Skeletal muscle cell (primary cell): Measurements from ENCODE around the gene FRYL.
A peak's percentile ranks its signal among the peaks of the same experiment; 100 is the strongest.

Experiments used
- DNase-seq: peaks from one replicate; pipeline ENCODE4 v3.0.0-alpha.2; 2010; ENCODE audit warnings: low read depth
- H3K4me3 ChIP-seq: 2 replicates; pipeline ENCODE4 v1.5.1; 2011; ENCODE audit warnings: low read depth, mild to moderate bottlenecking, control low read depth, low read length, moderate library complexity

The FRYL gene

GRCh38 chr4:48526406-48526805, 253.7 kb downstream of the FRYL start:
- DNase-seq = no peak
- no peak overlapping the region for H3K4me3 ChIP-seq

DNA sequence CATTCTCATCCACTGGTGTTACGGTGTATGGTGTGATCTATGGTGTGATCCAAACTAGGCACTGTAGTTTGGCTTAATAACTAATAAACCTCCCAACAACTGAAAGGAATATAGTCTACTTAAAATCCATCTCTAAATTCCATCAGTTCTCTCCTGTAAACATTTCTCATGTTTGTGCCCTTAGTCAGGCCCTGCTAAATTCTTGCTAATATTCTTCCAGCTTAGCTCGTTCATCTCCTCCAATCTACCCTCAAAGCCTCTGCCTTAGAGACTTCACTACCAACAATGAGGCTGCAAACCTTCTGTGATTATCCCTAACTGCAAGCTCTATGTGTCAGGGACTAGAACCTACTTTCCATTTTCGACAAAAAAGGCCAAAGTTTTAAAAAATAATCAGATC, 261.9 kb downstream of the FRYL start:
- DNase-seq = no peak
- no peak overlapping the region for H3K4me3 ChIP-seq

GRCh38 chr4:48509543-48509942, 270.5 kb downstream of the FRYL start:
- no peak overlapping the region for H3K4me3 ChIP-seq
- no peak for DNase-seq

DNA sequence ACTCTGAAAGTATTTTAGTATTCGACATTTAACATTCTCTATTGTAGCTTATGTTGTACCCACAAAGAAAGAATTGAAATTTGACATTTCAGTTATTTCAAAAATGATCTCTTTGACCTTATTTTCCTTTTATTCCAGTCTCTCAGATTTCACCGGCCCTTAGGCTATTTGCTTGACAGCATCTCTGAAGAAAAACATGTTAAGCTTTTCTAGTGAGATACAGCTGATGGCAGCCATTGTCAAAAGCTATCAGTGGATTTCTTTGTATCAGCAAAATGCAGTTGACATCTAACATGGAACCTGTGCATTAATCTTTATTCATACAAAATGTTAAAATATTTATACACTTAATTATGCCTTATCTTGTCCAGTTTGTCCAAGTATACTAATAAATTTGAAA, 273.4 kb downstream of the FRYL start:
- no peak for DNase-seq
- H3K4me3 ChIP-seq = no peak overlapping the region

GRCh38 chr4:48504352-48504751, 275.7 kb downstream of the FRYL start:
- H3K4me3 ChIP-seq = no peak overlapping the region
- no peak for DNase-seq

- H3K4me3 ChIP-seq = no peak overlapping the region
Measured at GRCh38 chr4:48504026-48504330, 276.1 kb downstream of the FRYL start.

GRCh38 chr4:48503233-48504025, 276.6 kb downstream of the FRYL start:
- no peak overlapping the region for H3K4me3 ChIP-seq
- DNase-seq = no peak

More at GRCh38 chr4:48504026-48504330, 276.1 kb downstream of the FRYL start:
- no peak for DNase-seq

GRCh38 chr4:48499551-48500066, 280.5 kb downstream of the FRYL start:
- DNase-seq = no peak
- no peak overlapping the region for H3K4me3 ChIP-seq

- H3K4me3 ChIP-seq = no peak overlapping the region
- DNase-seq = no peak
Measured at GRCh38 chr4:48498895-48499294, 281.2 kb downstream of the FRYL start.

DNA sequence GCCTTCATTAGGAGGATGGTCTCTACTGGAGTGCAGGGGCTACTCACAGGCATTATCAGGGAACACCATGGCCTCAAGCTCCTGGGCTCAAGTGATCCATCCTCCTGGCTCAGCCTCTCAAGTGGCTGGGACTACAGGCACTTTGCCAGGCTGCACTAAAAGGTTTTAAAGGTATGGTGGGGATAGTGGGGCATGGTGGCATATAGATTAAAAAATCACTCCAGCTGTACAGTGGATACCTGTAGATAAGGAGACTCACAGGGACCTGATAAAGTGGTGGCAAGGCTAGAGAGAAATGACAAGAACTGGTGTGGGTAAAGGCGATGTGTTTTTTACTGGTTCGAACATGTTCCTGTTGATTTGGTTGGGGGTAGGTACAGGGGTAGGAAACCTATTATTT, 284.1 kb downstream of the FRYL start:
- no peak overlapping the region for H3K4me3 ChIP-seq
- no peak for DNase-seq

DNA sequence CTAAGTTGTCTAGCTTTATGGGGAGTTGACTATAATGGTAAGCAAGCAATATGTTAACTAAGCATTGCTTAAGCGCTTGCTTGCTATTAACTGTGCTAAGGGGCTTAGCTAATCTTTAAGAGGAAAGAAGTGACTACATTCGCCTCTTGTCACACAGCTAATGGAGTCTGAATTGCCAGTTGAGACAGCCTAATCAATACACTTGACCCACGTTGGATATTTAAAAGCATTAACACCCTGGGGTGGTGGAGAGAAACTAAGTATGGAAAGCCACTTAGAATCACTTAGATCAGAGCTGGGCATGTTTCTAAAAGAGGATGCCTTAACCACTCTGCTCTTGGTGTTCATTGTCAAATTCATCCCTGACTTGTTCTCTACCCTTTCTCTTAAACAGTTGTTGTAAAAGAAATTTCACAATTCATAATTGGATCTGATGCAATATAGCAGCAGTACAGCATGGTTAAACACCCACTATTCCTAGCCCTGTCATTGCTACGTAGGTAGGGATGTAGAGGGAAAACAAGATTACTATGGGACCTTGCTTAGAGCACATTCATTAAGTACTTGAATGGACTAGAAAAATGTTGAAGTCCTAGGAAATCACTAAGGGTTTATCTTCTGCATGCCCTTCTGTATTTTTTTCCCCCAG, 286.5 kb downstream of the FRYL start:
- no peak for DNase-seq
- no peak overlapping the region for H3K4me3 ChIP-seq

GRCh38 chr4:48491514-48492176, 288.4 kb downstream of the FRYL start:
- no peak for DNase-seq
- H3K4me3 ChIP-seq = no peak overlapping the region

- no peak for DNase-seq
- H3K4me3 ChIP-seq = no peak overlapping the region
Measured at GRCh38 chr4:48490680-48491513, 289.2 kb downstream of the FRYL start.

- DNase-seq = no peak
- H3K4me3 ChIP-seq = peak within 1 kb of the TSS; percentile 25
Measured at GRCh38 chr4:48490012-48490679, 289.9 kb downstream of the FRYL start, which contains the start of gene ZAR1. TSS of gene ZAR1 (plus strand) at chr4:48490252. CDS start at chr4:48490292, 40 bp downstream.

GRCh38 chr4:48489683-48490011, 290.4 kb downstream of the FRYL start:
- H3K4me3 ChIP-seq = no peak overlapping the region
- no peak for DNase-seq

GRCh38 chr4:48484494-48485168, 295.4 kb downstream of the FRYL start:
- H3K4me3 ChIP-seq = no peak overlapping the region
- DNase-seq = no peak

DNA sequence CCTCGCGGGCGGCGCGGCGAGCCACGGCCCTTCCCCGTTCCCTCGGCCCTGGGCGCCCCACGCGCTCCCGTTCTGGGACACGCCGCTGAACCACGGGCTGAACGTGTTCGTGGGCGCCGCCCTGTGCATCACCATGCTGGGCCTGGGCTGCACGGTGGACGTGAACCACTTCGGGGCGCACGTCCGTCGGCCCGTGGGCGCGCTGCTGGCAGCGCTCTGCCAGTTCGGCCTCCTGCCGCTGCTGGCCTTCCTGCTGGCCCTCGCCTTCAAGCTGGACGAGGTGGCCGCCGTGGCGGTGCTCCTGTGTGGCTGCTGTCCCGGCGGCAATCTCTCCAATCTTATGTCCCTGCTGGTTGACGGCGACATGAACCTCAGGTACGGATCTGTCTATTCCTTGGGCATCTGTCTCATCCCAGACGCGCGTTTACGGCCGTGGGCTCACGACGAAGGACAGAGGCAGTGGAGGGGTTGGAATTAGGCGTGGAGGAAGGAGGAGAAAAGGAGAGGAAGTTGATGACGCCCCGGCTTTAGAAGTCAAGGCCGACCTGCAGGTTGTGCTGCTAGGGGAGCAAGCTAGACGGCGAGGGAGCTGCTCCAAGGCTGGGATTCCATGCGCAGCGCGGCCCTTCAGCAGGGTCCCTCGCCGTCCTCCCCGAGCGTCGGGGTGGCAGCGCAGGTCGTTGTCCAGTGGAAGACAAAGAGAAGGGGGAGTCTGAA, 296.1 kb downstream of the FRYL start:
- no peak for DNase-seq

More for the DNA sequence above, 296.1 kb downstream of the FRYL start:
- no peak overlapping the region for H3K4me3 ChIP-seq
